GM06990 (cell line): Measurements from ENCODE around the gene QSER1.

Experiments
- DNase-seq: peaks from one replicate; pipeline ENCODE4 v3.0.0-alpha.2; 2011; ENCODE audit not compliant: insufficient read length; ENCODE audit errors: extremely low read depth
- H3K27me3 ChIP-seq: replicated peaks from 2 replicates; pipeline ENCODE4 v1.6.0; 2011; ENCODE audit warnings: low read length; ENCODE audit not compliant: control insufficient read depth, insufficient read depth
- H3K36me3 ChIP-seq: 2 replicates; pipeline ENCODE4 v1.5.1; 2011; ENCODE audit warnings: low read length; ENCODE audit not compliant: control insufficient read depth, insufficient read depth
- H3K4me3 ChIP-seq: replicated peaks from 2 replicates; pipeline ENCODE4 v1.5.1; 2011; ENCODE audit warnings: low read depth, mild to moderate bottlenecking, control low read depth, low read length
- CTCF ChIP-seq: IDR thresholded peaks from 2 replicates; pipeline ENCODE4 v1.5.1; 2011; ENCODE audit warnings: low read length, control low read depth, mild to moderate bottlenecking, inconsistent platforms; ENCODE audit not compliant: insufficient read depth, poor library complexity, severe bottlenecking

The QSER1 gene

GRCh38 chr11:32991427-32991826 is 98.8 kb downstream of the QSER1 start:
- Histone ChIP-seq H3K36me3 (no peaks in the 10 kb centered on the region), H3K4me3 (no peak overlapping the region), H3K27me3 (no peaks in the 10 kb centered on the region)
- no peak for DNase-seq
- no peak for TF ChIP-seq CTCF

GRCh38 chr11:32991898-32992297 is 99.3 kb downstream of the QSER1 start:
- no peak for TF ChIP-seq CTCF
- no peak overlapping the region for H3K4me3 ChIP-seq
- no peak for DNase-seq
- H3K36me3 ChIP-seq, result no peaks in the 10 kb centered on the region
- no peaks in the 10 kb centered on the region for H3K27me3 ChIP-seq

GRCh38 chr11:33000181-33000580 is 107.6 kb downstream of the QSER1 start:
- no peak for TF ChIP-seq CTCF
- H3K36me3 ChIP-seq, result no peaks in the 10 kb centered on the region
- no peak for DNase-seq
- H3K4me3 ChIP-seq, result no peak overlapping the region
- H3K27me3 ChIP-seq, result no peaks in the 10 kb centered on the region

GRCh38 chr11:33001281-33001680 is 108.7 kb downstream of the QSER1 start:
- Histone ChIP-seq H3K36me3 (no peaks in the 10 kb centered on the region), H3K4me3 (no peak overlapping the region), H3K27me3 (no peaks in the 10 kb centered on the region)
- DNase-seq, result no peak
- no peak for TF ChIP-seq CTCF

GRCh38 chr11:33001751-33002542 is 109.3 kb downstream of the QSER1 start:
- TF ChIP-seq CTCF, result no peak
- Histone ChIP-seq H3K27me3 (no peaks in the 10 kb centered on the region), H3K4me3 (no peak overlapping the region), H3K36me3 (no peaks in the 10 kb centered on the region)
- no peak for DNase-seq
